GM12801 (cell line): Measurements from ENCODE around the gene KLF5.

Experiments
- TF ChIP-seq, protein P1 (sequence below): IDR thresholded peaks from one replicate; pipeline ENCODE4 v1.5.1; 2011; ENCODE audit warnings: control low read depth; ENCODE audit not compliant: insufficient read length; ENCODE audit errors: extremely low read depth

The KLF5 gene

DNA sequence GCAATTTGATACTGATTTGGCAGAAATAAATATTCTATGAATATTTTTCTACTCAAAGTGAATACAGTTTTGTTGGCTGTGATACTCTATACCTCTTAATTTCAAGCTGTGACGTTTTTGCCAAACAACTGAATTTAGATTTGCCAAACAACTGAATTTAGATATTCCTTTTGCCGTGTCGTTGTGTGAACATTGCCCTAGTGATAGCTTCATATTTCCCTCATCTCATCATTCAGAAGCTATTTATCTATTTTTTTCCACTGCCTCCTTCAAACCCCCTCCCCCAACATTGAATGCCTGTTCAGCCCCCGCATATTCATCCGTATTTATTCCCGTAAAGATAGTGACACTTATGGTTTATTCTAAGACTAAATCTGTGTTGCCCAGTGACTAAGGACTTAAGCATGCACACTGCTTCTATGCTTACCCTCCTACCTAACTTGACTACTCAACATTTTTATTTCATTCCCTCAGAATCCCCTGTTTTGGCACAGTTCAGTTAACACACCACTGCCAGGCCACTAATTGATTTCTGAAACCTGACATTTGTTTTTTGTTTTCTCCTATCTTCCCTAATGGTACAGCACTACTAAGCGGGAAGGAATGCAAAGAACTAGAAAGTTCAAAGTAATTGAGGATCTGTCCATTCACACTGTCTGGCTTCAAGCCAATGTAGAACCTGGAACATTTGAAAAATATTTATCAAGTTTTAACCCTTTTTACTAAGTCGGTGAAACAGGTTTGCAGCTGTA, 2.8 kb upstream of the KLF5 start:
- TF ChIP-seq, protein P1, sequence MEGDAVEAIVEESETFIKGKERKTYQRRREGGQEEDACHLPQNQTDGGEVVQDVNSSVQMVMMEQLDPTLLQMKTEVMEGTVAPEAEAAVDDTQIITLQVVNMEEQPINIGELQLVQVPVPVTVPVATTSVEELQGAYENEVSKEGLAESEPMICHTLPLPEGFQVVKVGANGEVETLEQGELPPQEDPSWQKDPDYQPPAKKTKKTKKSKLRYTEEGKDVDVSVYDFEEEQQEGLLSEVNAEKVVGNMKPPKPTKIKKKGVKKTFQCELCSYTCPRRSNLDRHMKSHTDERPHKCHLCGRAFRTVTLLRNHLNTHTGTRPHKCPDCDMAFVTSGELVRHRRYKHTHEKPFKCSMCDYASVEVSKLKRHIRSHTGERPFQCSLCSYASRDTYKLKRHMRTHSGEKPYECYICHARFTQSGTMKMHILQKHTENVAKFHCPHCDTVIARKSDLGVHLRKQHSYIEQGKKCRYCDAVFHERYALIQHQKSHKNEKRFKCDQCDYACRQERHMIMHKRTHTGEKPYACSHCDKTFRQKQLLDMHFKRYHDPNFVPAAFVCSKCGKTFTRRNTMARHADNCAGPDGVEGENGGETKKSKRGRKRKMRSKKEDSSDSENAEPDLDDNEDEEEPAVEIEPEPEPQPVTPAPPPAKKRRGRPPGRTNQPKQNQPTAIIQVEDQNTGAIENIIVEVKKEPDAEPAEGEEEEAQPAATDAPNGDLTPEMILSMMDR: no peak

DNA sequence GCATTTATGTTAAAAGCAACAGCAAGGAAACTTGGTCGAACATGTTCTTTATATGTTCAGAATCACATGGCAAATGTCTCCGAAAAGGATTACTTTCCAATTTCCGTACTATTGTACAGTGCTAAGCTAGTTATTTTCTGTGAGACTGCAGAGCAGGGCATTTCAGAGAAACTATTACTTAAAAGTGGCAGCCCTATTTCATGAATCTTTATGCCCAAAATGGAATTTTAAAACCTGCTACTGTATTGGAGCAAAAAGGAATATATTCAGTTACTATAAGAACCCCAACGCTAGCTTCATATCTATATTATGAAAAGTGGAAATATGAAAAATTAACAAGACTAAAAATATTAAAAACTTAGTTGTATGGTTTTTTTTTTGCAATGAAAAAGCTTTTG, 2.2 kb upstream of the KLF5 start:
- TF ChIP-seq, protein P1: no peak

DNA sequence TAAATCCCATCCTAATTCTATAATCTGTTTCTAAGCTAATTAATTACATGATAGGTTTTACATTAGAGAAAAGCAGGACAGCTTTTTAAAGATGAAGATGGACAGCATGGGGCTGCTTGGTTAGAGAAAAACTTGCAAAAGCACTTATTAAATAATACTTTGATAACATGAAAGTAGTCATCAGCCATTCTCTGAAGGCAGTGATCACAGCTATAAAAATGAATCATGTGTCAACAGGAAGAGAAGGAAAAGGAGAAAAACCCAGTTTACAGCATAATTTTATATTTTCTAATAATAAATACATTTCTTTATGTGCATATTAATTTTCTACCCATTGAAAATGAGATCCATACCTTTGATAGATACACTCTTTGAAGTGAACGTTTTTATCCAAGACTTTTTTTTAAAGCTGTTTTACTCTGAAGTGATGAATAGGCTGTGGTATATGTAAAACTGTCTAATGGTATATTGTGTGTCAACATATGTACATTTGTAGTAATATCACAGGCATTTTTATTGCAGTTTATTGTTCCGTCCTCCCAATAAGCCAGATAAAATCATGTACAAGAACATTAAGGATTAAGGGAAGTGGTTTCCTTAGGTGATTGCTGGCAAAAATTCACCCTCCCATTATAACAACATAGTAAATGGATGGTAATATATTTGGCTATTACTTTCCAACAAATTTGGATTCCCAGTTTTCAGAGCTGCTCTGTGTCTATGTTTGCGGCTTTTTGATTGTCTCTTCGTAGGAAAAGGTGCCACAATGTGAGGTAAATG, 1.3 kb upstream of the KLF5 start:
- TF ChIP-seq, protein P1: no peak

DNA sequence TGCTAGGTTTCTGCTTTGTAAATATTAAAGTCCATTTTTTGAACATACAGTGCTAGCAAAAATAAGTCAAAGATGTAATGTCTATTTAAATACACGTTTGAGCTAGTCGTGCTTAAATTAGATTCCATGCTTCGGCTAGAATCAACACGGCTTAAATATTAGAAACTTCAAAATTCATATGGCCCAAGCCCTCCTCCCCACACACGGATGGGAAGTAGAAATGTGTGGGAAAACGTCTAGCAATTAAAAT, 816 bp upstream of the KLF5 start:
- TF ChIP-seq, protein P1: no peak

DNA sequence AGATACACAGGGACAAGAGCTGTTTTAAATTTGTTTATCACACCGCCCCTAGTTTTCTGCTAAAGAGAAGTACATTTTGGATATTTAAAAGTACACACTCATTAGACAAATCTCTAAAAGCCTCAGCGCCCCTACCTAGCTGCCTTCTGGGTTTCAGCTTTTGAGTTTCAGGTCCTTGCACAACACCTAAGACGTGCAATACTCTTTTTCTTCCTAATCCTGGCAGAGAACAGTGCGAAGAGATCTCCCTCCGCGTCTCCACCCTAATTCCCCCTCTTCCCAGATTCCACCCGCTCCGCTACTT, 421 bp upstream of the KLF5 start:
- TF ChIP-seq, protein P1: no peak

DNA sequence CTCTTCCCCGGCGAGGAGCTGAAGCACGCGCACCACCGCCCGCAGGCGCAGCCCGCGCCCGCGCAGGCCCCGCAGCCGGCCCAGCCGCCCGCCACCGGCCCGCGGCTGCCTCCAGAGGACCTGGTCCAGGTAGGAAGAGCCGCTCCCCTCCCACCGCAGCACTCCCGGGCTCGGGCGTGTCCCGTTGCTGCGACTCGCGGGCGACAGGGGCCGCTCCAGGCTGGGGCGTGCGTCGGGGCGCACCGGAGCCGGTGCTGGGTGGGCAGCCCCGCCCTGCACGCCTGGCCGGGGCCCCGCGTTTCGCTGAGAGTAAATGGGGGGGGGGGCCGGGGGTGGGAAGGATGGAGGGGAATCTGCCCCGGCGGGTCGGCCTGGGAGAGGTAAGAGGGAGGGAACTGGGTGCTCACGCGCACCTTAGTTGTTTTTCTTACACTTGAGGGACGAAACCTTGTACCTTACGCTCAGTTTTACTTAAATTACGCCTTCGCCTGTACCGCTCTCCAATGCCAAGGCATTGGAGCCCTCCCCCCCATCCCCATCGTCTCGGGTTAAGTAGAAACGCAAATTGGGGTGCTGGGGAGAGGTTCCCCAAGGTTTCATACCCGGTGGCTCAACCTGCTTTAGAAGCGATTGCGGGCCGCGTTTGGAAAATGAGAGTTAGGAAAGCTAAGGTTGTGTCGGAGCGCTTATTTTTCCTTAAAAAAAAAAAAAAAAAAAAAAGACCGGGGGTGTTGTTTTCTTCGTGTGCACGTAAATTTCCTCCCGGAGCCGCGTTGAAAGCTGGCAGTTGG, 850 bp downstream of the KLF5 start:
- TF ChIP-seq, protein P1: no peak
